HCT116 (cell line): ENCODE results near the gene MYLIP. TPM values are rescaled to one million over a fixed set of nuclear protein-coding genes. Genes with fewer than 3 reads are reported as not detected.

Experiments used
- ATAC-seq: fragments of 200-7000 bp; cut with Tn5 transposase; 2 replicates; pipeline ENCODE4 v1.9.1; 2020; ENCODE audit warnings: mild to moderate bottlenecking, moderate library complexity
- BruUV-seq: library from RNA; stranded (reverse); fragments of 400-500 nt; replicated peaks from 2 replicates; lab custom pipeline; 2021; lab: Mats Ljungman, UMichigan
- CTCF ChIA-PET: fragments of 300-600 bp; sonication (Branson Sonifier 250); formaldehyde crosslinking; loops from one replicate; lab custom pipeline; 2021; ENCODE audit warnings: antibody characterized with exemption; lab: Charles Lee
- POLR2A ChIA-PET: fragments of 300-600, 350-600 bp; sonication (Branson Sonifier 250); formaldehyde crosslinking; loops from one replicate; lab custom pipeline; 2021; ENCODE audit warnings: antibody characterized with exemption; lab: Charles Lee
- RAD21 ChIA-PET, 2 experiments: fragments of 300-600 bp; sonication (Branson Sonifier 250); formaldehyde crosslinking; loops; one replicate each; lab custom pipeline; 2023; ENCODE audit warnings: low total read pairs in 2 of 2; ENCODE audit not compliant: uncharacterized antibody in 2 of 2, unreplicated experiment in 2 of 2, low non-redundant PET in 1 of 2; lab: Charles Lee
- DNase-seq: peaks from one replicate; pipeline ENCODE4 v3.0.0-alpha.2; 2010; ENCODE audit warnings: low read depth, low spot score
- H2AFZ ChIP-seq: fragments of 200-600 bp; shearing (Covaris generic), sonication (generic); 2 replicates; pipeline ENCODE4 v1.6.1; 2017; ENCODE audit warnings: low read depth, mixed run types, mixed read lengths, antibody characterized with exemption, low read length; ENCODE audit not compliant: poor library complexity, severe bottlenecking
- H3K27ac ChIP-seq: 2 replicates; pipeline ENCODE4 v1.5.1; 2012; ENCODE audit warnings: low read depth, low read length
- H3K27me3 ChIP-seq: fragments of 200-600 bp; sonication (generic); 2 replicates; pipeline ENCODE4 v1.6.1; 2016; ENCODE audit warnings: mixed run types, low read length, mixed read lengths; ENCODE audit not compliant: insufficient read depth
- H3K36me3 ChIP-seq, 2 experiments: fragments of 200-500 bp in 1 of 2; fragments of 200-600 bp in 1 of 2; sonication (Bioruptor generic) in 1 of 2; sonication (generic) in 1 of 2; 2 replicates each; pipeline versions ENCODE4 v1.5.1 to v1.6.1; 2014 to 2016; ENCODE audit warnings: low read length in 2 of 2, inconsistent platforms in 1 of 2, mixed read lengths in 1 of 2, mixed run types in 1 of 2; ENCODE audit not compliant: insufficient read depth in 2 of 2, control insufficient read depth in 1 of 2
- H3K4me1 ChIP-seq, 2 experiments: fragments of 200-600 bp in 1 of 2; sonication (generic) in 1 of 2; 2 replicates each; pipeline versions ENCODE4 v1.5.1 to v1.6.1; 2012 to 2017; ENCODE audit warnings: low read length in 2 of 2, inconsistent platforms in 1 of 2, mild to moderate bottlenecking in 1 of 2, mixed read lengths in 1 of 2, mixed run types in 1 of 2, moderate library complexity in 1 of 2; ENCODE audit not compliant: insufficient read depth in 2 of 2, control insufficient read depth in 1 of 2
- H3K4me2 ChIP-seq: fragments of 200-600 bp; sonication (generic); 2 replicates; pipeline ENCODE4 v1.6.1; 2017; ENCODE audit warnings: mixed run types, low read length, mixed read lengths
- H3K4me3 ChIP-seq, 2 experiments: fragments of 200-600 bp in 1 of 2; sonication (generic) in 1 of 2; replicated peaks in 1 of 2; 2 replicates each; pipeline ENCODE4 v1.5.1; 2011 to 2016; ENCODE audit warnings: low read length in 2 of 2, control low read depth in 1 of 2, low read depth in 1 of 2, mild to moderate bottlenecking in 1 of 2, mixed read lengths in 1 of 2, mixed run types in 1 of 2
- H3K79me2 ChIP-seq: fragments of 200-600 bp; sonication (generic); 2 replicates; pipeline ENCODE4 v1.6.1; 2017; ENCODE audit warnings: mild to moderate bottlenecking, mixed run types, low read length, moderate library complexity, mixed read lengths; ENCODE audit not compliant: insufficient read depth
- H3K9ac ChIP-seq: fragments of 200-600 bp; sonication (generic); 2 replicates; pipeline ENCODE4 v1.6.1; 2016; ENCODE audit warnings: low read length, mixed read lengths
- H3K9me2 ChIP-seq: fragments of 200-600 bp; sonication (generic), shearing (Covaris generic); 2 replicates; pipeline ENCODE4 v1.6.1; 2017; ENCODE audit warnings: mixed run types, mild to moderate bottlenecking, moderate library complexity; ENCODE audit not compliant: insufficient read depth
- H3K9me3 ChIP-seq, 2 experiments: fragments of 200-500 bp in 1 of 2; fragments of 200-600 bp in 1 of 2; sonication (Bioruptor generic) in 1 of 2; sonication (generic) in 1 of 2; 2 replicates each; pipeline ENCODE4 v1.6.1; 2014 to 2017; ENCODE audit warnings: low read length in 2 of 2, mixed read lengths in 2 of 2, inconsistent platforms in 1 of 2, low read depth in 1 of 2, mild to moderate bottlenecking in 1 of 2, mixed run types in 1 of 2, moderate library complexity in 1 of 2; ENCODE audit not compliant: control insufficient read depth in 1 of 2, insufficient read depth in 1 of 2
- H4K20me1 ChIP-seq: fragments of 200-600 bp; sonication (generic), shearing (Covaris generic); 2 replicates; pipeline ENCODE4 v1.6.1; 2017; ENCODE audit warnings: mixed run types, mild to moderate bottlenecking, moderate library complexity; ENCODE audit not compliant: insufficient read depth
- CBX3 ChIP-seq: IDR thresholded peaks from 2 replicates; pipeline ENCODE4 v1.6.1; 2012; ENCODE audit warnings: low read depth
- CEBPB ChIP-seq: IDR thresholded peaks from 2 replicates; pipeline ENCODE4 v1.6.1; 2012; ENCODE audit warnings: low read depth
- EGR1 ChIP-seq: IDR thresholded peaks from 2 replicates; pipeline ENCODE4 v1.6.1; 2012; ENCODE audit warnings: low read depth
- ELF1 ChIP-seq: IDR thresholded peaks from 2 replicates; pipeline ENCODE4 v1.6.1; 2012; ENCODE audit warnings: low read depth, borderline replicate concordance
- EZH2 ChIP-seq: fragments of 200-600 bp; sonication (generic); IDR thresholded peaks from 2 replicates; pipeline ENCODE4 v1.6.1; 2017; ENCODE audit warnings: antibody characterized with exemption, mixed run types
- EZH2phosphoT487 ChIP-seq: fragments of 200-600 bp; IDR thresholded peaks from 2 replicates; pipeline ENCODE4 v1.6.1; 2018; ENCODE audit warnings: antibody characterized with exemption, borderline replicate concordance
- FOSL1 ChIP-seq: IDR thresholded peaks from 2 replicates; pipeline ENCODE4 v1.6.1; 2012; ENCODE audit warnings: low read depth
- JUND ChIP-seq: IDR thresholded peaks from 2 replicates; pipeline ENCODE4 v1.6.1; 2012
- POLR2A ChIP-seq: IDR thresholded peaks from 2 replicates; pipeline ENCODE4 v1.7.0; 2011; ENCODE audit warnings: borderline replicate concordance; ENCODE audit not compliant: insufficient read depth, insufficient read length; ENCODE audit errors: extremely low read depth
- POLR2AphosphoS5 ChIP-seq: IDR thresholded peaks from 2 replicates; pipeline ENCODE4 v1.6.1; 2011; ENCODE audit warnings: mild to moderate bottlenecking, low read depth, low read length, moderate library complexity
- RAD21 ChIP-seq: IDR thresholded peaks from 2 replicates; pipeline ENCODE4 v1.6.1; 2012; ENCODE audit warnings: low read depth, mild to moderate bottlenecking
- REST ChIP-seq: IDR thresholded peaks from 2 replicates; pipeline ENCODE4 v1.6.1; 2012; ENCODE audit warnings: low read depth
- SIN3A ChIP-seq: IDR thresholded peaks from 2 replicates; pipeline ENCODE4 v1.6.1; 2012; ENCODE audit warnings: low read depth
- SP1 ChIP-seq: IDR thresholded peaks from 2 replicates; pipeline ENCODE4 v1.6.1; 2012; ENCODE audit warnings: low read depth
- SRF ChIP-seq: IDR thresholded peaks from 2 replicates; pipeline ENCODE4 v1.6.1; 2012; ENCODE audit warnings: low read depth
- TCF7L2 ChIP-seq: IDR thresholded peaks from 2 replicates; pipeline ENCODE4 v1.7.0; 2011; ENCODE audit warnings: borderline replicate concordance, inconsistent platforms; ENCODE audit not compliant: insufficient read depth, insufficient read length; ENCODE audit errors: extremely low read depth
- ZBTB33 ChIP-seq: IDR thresholded peaks from 2 replicates; pipeline ENCODE4 v1.6.1; 2011; ENCODE audit warnings: mild to moderate bottlenecking, low read length, moderate library complexity; ENCODE audit not compliant: insufficient replicate concordance; ENCODE audit errors: extremely low read depth
- ZFX ChIP-seq: fragments of 450-650 bp; IDR thresholded peaks from 2 replicates; pipeline ENCODE4 v1.6.1; 2017
- ZNF274 ChIP-seq: fragments of 200-500 bp; sonication (Bioruptor generic); IDR thresholded peaks from 2 replicates; pipeline ENCODE4 v1.6.1; 2014; ENCODE audit warnings: mild to moderate bottlenecking, low read depth, low read length, inconsistent platforms
- intact Hi-C: fragments of 100-400 bp; cut with micrococcal nuclease; formaldehyde crosslinking; loops from 2 replicates; pipeline ENCODE4 v1.10.0; 2022
- total RNA-seq: library from RNA; stranded (reverse); gene quantifications from one replicate; pipeline ENCODE4 v1.2.1, GENCODE V29; 2021; ENCODE audit not compliant: unreplicated experiment
- TF ChIP-seq, protein P1 (sequence below): IDR thresholded peaks from 2 replicates; pipeline ENCODE4 v1.6.1; 2012

MYLIP gene
- total RNA-seq, 1 experiment from 2014 or later = 10.6 TPM

DNA sequence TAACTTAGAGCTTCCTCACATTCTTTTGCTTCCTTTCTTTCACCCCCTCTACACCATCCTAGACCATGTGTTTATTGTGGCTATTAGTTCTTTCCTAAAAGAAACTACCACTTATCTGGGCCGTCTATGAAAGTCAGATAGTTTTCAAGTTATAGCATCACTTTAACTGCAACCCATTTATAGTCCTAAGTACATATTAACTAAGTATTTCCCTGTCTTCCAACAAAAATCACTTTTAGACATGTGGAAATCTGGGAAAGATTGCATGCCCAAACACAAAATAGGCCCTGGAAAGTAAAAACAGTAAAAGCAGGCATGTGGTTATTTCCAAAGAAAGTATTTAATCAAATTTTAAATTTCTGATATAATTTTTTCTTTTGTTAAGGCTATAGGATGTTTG is 5.5 kb downstream of the MYLIP start:
- Histone ChIP-seq H2AFZ (no peak overlapping the region), H3K27me3 (no peaks in the 10 kb centered on the region), H3K9me2 (no peaks in the 10 kb centered on the region), H3K79me2 (peaks cover 51% of the 10 kb centered on the region), H3K4me2 (no peak overlapping the region), H3K9ac (no peak overlapping the region), H3K4me3 (no peak overlapping the region), H3K36me3 (0 out of 4 replicates have a peak, but pooled peaks cover 0 to 2% of the 10 kb centered on the region in 2 experiments), H3K27ac (no peak overlapping the region), H3K9me3 (no peaks in the 10 kb centered on the region), H3K4me1 (peaks cover 27 to 38% of the 10 kb centered on the region in 2 experiments), H4K20me1 (no peaks in the 10 kb centered on the region; the same call in 1 of the 2 replicates)
- POLR2A ChIA-PET = interaction anchor here (0.6 kb wide), 1 partner anchor 339 kb away, joined by 4 read pairs; no protein-coding TSS in a partner anchor
- CTCF ChIA-PET = interaction anchor here (1.0 to 1.4 kb wide), 2 partner anchors 29 to 49 kb away, joined by 3 to 4 read pairs; no protein-coding TSS in a partner anchor
- intact Hi-C loops = no loop called here
- ATAC-seq (no peak), DNase-seq (no peak)
- BruUV-seq = no TSS peak
- RAD21 ChIA-PET = no interaction called here
- TF ChIP-seq POLR2AphosphoS5 (no peak), POLR2A (no peak), ZFX (no peak), RAD21 (no peak), SRF (no peak), EZH2 (no peak), FOSL1 (no peak), EZH2phosphoT487 (no peak), TCF7L2 (no peak), CEBPB (no peak), ZBTB33 (no peak), SP1 (no peak), REST (no peak), CBX3 (no peak), JUND (no peak), SIN3A (no peak), ZNF274 (no peak), ELF1 (no peak), EGR1 (no peak)
- TF ChIP-seq, protein P1, sequence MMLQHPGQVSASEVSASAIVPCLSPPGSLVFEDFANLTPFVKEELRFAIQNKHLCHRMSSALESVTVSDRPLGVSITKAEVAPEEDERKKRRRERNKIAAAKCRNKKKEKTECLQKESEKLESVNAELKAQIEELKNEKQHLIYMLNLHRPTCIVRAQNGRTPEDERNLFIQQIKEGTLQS = no peak
